Fibroblast of the aortic adventitia (primary cell): ENCODE data around the gene MMP24OS. TPM values are rescaled to one million over a fixed set of nuclear protein-coding genes. Genes with fewer than 3 reads are reported as not detected.

Source experiments
- DNase-seq: peaks from one replicate; pipeline ENCODE4 v3.0.0-alpha.2; 2010; ENCODE audit warnings: low read depth
- H3K4me3 ChIP-seq: 2 replicates; pipeline ENCODE4 v1.5.1; 2011; ENCODE audit warnings: low read depth, mild to moderate bottlenecking, control low read depth, low read length, moderate library complexity
- CTCF ChIP-seq: IDR thresholded peaks from 2 replicates; pipeline ENCODE4 v1.5.1; 2011; ENCODE audit warnings: mild to moderate bottlenecking, low read length, control low read depth, inconsistent platforms; ENCODE audit not compliant: insufficient read depth
- total RNA-seq: library from RNA; depleted of rRNA; stranded (reverse); fragments of >200 nt; gene quantifications from 2 replicates; pipeline ENCODE4 v1.2.3, GENCODE V29; 2012; ENCODE audit warnings: low replicate concordance

The MMP24OS gene
- total RNA-seq, 1 donor = 28.7 TPM

GRCh38 chr20:35290887-35291417 lies 13.0 kb upstream of the MMP24OS start:
- TF ChIP-seq CTCF = no peak
- no peak overlapping the region for H3K4me3 ChIP-seq
- DNase-seq = no peak

- TF ChIP-seq CTCF = no peak
- H3K4me3 ChIP-seq = no peak overlapping the region
- DNase-seq = no peak
Observed at GRCh38 chr20:35290186-35290886, 12.4 kb upstream of the MMP24OS start.

GRCh38 chr20:35288325-35289060 lies 10.6 kb upstream of the MMP24OS start:
- no peak for DNase-seq
- no peak for TF ChIP-seq CTCF
- H3K4me3 ChIP-seq = no peak overlapping the region

- no peak for DNase-seq
- no peak for TF ChIP-seq CTCF
- H3K4me3 ChIP-seq = no peak overlapping the region
Observed at GRCh38 chr20:35287509-35288324, 9.8 kb upstream of the MMP24OS start.

- TF ChIP-seq CTCF = no peak
- no peak for DNase-seq
- no peak overlapping the region for H3K4me3 ChIP-seq
Observed at GRCh38 chr20:35286899-35287508, 9.1 kb upstream of the MMP24OS start.
